Peyer's patch (tissue), 4 donors: Measurements from ENCODE around the gene MAP3K21. TPM values are rescaled to one million over a fixed set of nuclear protein-coding genes. Genes with fewer than 3 reads are reported as not detected.

Experiments
- DNase-seq, 3 donors: peaks; one replicate each; pipeline ENCODE4 v3.0.0-alpha.2; 2017 to 2019
- H3K27ac ChIP-seq, 4 donors: fragments of 200-600 bp; sonication (generic); one replicate each; pipeline ENCODE4 v1.5.1; 2016 to 2019
- H3K27me3 ChIP-seq, 2 donors: fragments of 200-600 bp; sonication (generic); one replicate each; pipeline ENCODE4 v1.5.1; 2019
- H3K36me3 ChIP-seq, 3 donors: fragments of 200-600 bp; sonication (generic); one replicate each; pipeline ENCODE4 v1.5.1; 2016 to 2019
- H3K4me1 ChIP-seq, 4 donors: fragments of 200-600 bp; sonication (generic); one replicate each; pipeline ENCODE4 v1.5.1; 2016 to 2019
- H3K4me3 ChIP-seq, 4 donors: fragments of 200-600 bp; sonication (generic); 1 replicate in 3 of 4; 2 replicates in 1 of 4; pipeline ENCODE4 v1.5.1; 2016 to 2019; ENCODE audit warnings: mild to moderate bottlenecking in 1 of 4
- H3K9me3 ChIP-seq, 4 donors: fragments of 200-600 bp; sonication (generic); one replicate each; pipeline ENCODE4 v1.5.1; 2016 to 2019; ENCODE audit warnings: mild to moderate bottlenecking in 1 of 4
- CTCF ChIP-seq, 6 experiments: fragments of 450-650 bp in 4 of 6; fragments of 200-600 bp in 2 of 6; sonication (generic) in 1 of 6; IDR thresholded peaks; one replicate each; pipeline ENCODE4 v1.5.1; 2017 to 2019; ENCODE audit warnings: antibody characterized with exemption in 6 of 6, mild to moderate bottlenecking in 3 of 6, moderate library complexity in 1 of 6
- POLR2A ChIP-seq, 2 donors: fragments of 450-650 bp; IDR thresholded peaks; one replicate each; pipeline ENCODE4 v1.5.1; 2017; ENCODE audit warnings: antibody characterized with exemption in 2 of 2, mild to moderate bottlenecking in 2 of 2, moderate library complexity in 2 of 2
- total RNA-seq, 4 donors: library from RNA; depleted of rRNA; stranded (reverse); fragments of >200 nt; gene quantifications; one replicate each; pipeline ENCODE4 v1.1.0, GENCODE V29; 2016

Gene MAP3K21
- total RNA-seq, 4 donors from 2014 or later, result 14.9 to 54.4 (median 34.2) TPM

DNA sequence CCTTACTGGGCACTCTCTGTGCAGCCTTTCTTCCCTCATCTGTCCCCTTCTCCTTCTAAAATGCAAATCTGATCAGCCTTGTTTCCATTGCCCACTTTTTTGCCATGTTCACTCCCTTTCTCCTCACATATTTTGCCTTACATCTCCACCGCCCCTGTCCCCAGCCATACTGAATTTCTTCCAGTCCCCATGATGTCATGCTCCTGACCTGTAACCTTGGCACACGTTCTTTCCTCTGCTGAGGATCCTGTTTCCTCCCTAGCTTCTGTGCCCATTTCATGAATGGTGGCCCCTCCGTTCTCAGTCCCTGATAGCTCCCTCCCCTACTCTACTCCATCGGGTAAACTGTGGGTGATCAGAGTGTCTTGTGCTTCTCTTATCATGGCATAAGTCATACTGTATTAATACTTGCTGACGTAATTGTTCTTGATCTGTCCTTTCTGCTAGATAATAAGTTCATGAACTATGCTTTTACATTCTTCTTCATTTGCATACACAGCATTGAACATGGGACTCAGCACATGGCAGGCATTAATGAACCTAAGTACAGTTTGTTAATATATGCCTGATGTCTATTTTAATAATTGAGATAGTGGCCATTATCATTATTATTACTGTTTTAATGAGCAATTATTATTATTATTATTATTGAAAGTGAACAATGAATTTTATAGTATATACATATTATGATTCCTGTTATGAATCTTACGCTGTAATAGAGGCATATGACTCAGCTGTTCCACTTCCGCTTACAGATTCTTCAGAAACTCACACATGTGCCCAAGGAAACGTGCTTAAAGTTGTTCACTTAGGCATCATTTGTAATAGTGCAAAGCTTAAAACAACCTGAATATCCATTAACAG is 28.5 kb downstream of the MAP3K21 start:
- no peak overlapping the region for H3K27ac ChIP-seq
- H3K4me3 ChIP-seq, result no peak overlapping the region
- H3K36me3 ChIP-seq, result no peaks in the 10 kb centered on the region
- H3K27me3 ChIP-seq, result no peaks in the 10 kb centered on the region
- no peaks in the 10 kb centered on the region for H3K9me3 ChIP-seq
- no peak for DNase-seq
- TF ChIP-seq CTCF (IDR thresholded peaks at IDR 0.05), result no peak
- no peak for TF ChIP-seq POLR2A (IDR thresholded peaks at IDR 0.05)
- no peaks in the 10 kb centered on the region for H3K4me1 ChIP-seq

DNA sequence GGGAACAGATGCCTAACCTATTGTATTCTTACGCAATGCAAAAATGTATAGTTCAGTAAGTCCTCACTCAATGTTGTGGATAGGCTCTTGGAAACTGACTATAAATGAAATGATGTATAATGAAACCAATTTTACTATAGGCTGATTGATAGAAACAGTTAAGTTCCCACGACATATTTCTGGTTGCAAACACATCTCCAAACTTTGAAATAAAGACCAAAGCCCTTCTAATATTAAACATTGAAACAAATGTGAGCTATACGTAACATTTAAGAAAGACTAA is 29.1 kb downstream of the MAP3K21 start:
- H3K9me3 ChIP-seq, result no peaks in the 10 kb centered on the region
- H3K27me3 ChIP-seq, result no peaks in the 10 kb centered on the region
- no peak for DNase-seq
- no peak overlapping the region for H3K27ac ChIP-seq
- H3K4me3 ChIP-seq, result no peak overlapping the region
- TF ChIP-seq CTCF (IDR thresholded peaks at IDR 0.05) (no peak), POLR2A (IDR thresholded peaks at IDR 0.05) (no peak)
- no peaks in the 10 kb centered on the region for H3K4me1 ChIP-seq
- H3K36me3 ChIP-seq, result no peaks in the 10 kb centered on the region

- no peak for TF ChIP-seq POLR2A (IDR thresholded peaks at IDR 0.05)
- TF ChIP-seq CTCF (IDR thresholded peaks at IDR 0.05), result no peak
- Histone ChIP-seq H3K36me3 (no peaks in the 10 kb centered on the region), H3K4me1 (no peaks in the 10 kb centered on the region), H3K27ac (no peak overlapping the region), H3K9me3 (no peaks in the 10 kb centered on the region), H3K4me3 (no peak overlapping the region), H3K27me3 (no peaks in the 10 kb centered on the region)
- DNase-seq, result no peak
These were observed 30.3 kb downstream of the MAP3K21 start for GRCh38 chr1:233357595-233358397.

- TF ChIP-seq CTCF (IDR thresholded peaks at IDR 0.05), result no peak
- no peak for TF ChIP-seq POLR2A (IDR thresholded peaks at IDR 0.05)
- no peak overlapping the region for H3K4me3 ChIP-seq
- no peaks in the 10 kb centered on the region for H3K27me3 ChIP-seq
- no peaks in the 10 kb centered on the region for H3K9me3 ChIP-seq
- H3K27ac ChIP-seq, result no peak overlapping the region
- peak in 1 of 3 donors; percentile 55 for DNase-seq
- H3K4me1 ChIP-seq, result no peaks in the 10 kb centered on the region
- H3K36me3 ChIP-seq, result no peaks in the 10 kb centered on the region
These were observed 31.9 kb downstream of the MAP3K21 start for GRCh38 chr1:233359431-233359830.

- Histone ChIP-seq H3K4me1 (no peaks in the 10 kb centered on the region), H3K27me3 (no peaks in the 10 kb centered on the region), H3K27ac (no peak overlapping the region), H3K36me3 (no peaks in the 10 kb centered on the region), H3K9me3 (no peaks in the 10 kb centered on the region), H3K4me3 (no peak overlapping the region)
- no peak for DNase-seq
- TF ChIP-seq POLR2A (IDR thresholded peaks at IDR 0.05), result no peak
- TF ChIP-seq CTCF (IDR thresholded peaks at IDR 0.05), result no peak
These were observed 32.4 kb downstream of the MAP3K21 start for GRCh38 chr1:233359905-233360304.
